NK-92 (cell line): ENCODE measurements around the gene RNPEPL1.
"Not testable (repeated sequence)": the region's sequence is repeated elsewhere in the genome, so short reads cannot be mapped to it uniquely, and the experiment has no call there.

Experiments
- DNase-seq: peaks from one replicate; lab custom pipeline; 2025; ENCODE audit not compliant: unreplicated experiment; lab: John Stamatoyannopoulos, UW

Gene RNPEPL1, protein sequence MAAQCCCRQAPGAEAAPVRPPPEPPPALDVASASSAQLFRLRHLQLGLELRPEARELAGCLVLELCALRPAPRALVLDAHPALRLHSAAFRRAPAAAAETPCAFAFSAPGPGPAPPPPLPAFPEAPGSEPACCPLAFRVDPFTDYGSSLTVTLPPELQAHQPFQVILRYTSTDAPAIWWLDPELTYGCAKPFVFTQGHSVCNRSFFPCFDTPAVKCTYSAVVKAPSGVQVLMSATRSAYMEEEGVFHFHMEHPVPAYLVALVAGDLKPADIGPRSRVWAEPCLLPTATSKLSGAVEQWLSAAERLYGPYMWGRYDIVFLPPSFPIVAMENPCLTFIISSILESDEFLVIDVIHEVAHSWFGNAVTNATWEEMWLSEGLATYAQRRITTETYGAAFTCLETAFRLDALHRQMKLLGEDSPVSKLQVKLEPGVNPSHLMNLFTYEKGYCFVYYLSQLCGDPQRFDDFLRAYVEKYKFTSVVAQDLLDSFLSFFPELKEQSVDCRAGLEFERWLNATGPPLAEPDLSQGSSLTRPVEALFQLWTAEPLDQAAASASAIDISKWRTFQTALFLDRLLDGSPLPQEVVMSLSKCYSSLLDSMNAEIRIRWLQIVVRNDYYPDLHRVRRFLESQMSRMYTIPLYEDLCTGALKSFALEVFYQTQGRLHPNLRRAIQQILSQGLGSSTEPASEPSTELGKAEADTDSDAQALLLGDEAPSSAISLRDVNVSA

DNA sequence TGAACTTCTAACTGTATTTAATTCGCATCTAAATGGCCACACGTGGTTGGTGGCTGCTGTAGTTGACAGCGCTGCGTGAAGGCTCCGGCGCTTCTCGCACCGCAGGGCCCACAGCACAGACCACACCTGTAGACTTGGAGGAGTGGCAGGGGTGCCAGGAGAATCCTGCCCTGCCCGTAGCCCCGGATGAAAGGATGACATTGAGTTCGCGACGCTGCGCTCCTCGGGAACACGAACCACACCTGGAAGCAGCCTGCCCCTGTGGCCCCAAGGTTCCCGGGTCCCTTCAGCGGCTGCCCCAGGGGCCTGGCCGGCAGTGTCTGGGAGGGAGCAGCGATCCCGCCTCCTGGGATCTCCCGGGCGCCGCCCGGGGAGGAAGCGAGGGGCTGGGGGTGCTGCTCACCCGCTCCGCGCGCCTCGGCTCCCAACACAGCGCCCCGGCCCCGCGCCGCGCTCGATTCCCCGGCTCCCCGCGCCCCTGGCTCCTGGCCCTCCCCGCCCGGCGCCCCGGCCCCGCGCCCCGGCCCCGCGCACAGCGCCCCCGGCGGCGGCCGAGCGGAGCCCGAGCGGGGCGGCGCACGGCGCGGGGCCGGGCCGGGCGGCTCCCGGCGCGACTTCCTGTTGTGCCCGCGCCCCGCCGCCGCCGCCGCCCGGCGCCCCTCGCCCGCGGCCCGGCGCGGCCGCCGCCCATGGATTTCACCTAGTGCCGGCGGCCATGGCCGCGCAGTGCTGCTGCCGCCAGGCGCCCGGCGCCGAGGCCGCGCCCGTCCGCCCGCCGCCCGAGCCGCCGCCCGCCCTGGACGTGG, at the start of gene RNPEPL1:
RNPEPL1 (plus strand) TSS at position 613 of the 806 bp plus-strand sequence; CDS start at position 716, 103 bp downstream.
- no peak for DNase-seq

DNA sequence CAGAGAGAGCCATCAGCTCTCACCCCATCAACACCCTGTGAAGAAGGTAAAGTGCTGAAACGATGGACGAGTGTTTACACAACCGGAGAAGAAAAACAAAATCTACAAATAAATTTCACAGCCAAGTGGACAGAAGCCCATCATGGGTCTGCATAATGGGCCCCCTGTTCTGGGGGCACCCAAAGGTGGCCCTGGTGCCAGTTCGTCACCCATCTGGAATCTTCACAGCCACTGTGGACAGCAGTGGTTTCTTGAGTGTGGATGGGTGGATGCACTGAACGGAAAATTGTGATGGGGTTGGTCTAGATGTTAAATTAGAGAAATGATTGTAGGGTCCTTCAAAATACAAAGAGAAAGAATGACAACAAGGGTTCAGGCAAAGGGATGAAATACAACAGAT, 49.3 kb upstream of the RNPEPL1 start:
- no peak for DNase-seq

GRCh38 chr2:240519396-240520129, 48.7 kb upstream of the RNPEPL1 start:
- DNase-seq: no peak

DNA sequence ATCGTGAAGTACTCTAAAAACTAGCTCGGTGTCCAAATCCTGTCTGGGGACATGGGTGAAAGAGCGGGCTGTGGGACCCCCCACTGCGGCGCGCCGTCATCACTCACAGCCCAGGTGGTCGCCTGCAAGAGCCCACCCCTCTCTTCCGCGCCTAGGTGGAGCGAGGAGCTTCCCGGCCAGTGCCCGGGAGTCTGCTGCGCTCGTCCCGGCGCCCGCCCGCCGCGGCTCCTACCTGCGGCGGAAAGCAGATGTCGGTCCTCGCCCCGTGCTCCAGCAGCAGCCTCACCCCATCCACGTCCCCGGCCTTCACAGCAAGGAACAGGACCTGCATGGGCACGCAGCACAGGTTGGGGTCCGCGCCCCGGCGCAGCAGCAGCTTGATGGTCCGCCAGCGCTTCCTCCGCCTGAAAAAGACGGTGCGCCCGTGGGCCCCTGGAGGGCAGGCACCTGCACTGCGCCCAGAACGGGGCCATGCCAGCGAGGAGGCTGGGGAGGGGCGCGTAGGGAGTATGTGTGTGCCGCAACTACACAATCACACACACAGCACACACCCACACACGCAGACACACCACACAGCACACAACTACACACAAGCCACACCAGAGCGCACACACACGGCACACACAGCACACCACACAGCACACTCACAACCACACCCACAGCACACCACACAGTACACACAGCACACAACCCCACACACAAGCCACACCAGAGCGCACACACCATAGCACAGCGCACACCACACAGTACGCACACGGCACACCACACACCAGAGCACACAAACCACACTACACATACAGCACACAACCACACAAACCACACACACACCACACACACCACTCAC, 47.9 kb upstream of the RNPEPL1 start:
- DNase-seq: no peak

- no peak for DNase-seq
These were observed 47.3 kb upstream of the RNPEPL1 start for GRCh38 chr2:240520974-240521350.

DNA sequence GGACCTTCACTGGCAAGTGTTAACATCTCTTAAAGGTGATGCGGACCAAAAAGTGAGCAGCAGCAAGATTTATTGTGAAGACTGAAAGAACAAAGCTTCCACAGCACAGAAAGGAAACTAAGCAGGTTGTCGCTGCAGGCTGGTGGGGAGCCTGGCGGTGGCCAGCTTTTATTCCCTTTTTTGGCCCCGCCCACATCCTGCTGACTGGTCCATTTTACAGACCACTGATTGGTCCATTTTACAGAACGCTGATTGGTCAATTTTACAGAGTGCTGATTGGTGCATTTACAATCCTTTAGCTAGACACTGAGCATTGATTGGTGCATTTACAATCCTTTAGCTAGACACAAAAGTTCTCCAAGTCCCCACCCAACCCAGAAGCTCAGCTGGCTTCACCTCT, 46.4 kb upstream of the RNPEPL1 start:
- not testable (repeated sequence) for DNase-seq

DNA sequence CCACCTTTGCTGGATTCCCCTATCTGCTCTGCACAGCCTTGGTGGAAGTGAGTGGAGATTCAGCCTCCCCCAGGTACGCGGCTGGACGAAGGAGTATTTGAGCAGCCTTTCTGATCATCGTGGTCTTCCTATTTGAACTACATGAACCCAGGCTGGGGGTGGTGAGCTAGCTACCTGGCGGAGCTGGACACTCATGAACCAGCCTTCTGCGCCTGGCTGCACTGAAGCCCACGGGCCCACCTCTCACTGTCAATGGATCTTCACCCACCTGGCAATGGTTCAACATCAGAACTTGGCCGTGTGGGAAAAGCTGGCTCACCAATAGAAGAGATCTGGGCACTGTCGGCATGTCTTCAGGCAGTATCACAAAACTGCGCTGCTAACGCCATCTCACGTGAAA, 45.9 kb upstream of the RNPEPL1 start:
- no peak for DNase-seq

DNA sequence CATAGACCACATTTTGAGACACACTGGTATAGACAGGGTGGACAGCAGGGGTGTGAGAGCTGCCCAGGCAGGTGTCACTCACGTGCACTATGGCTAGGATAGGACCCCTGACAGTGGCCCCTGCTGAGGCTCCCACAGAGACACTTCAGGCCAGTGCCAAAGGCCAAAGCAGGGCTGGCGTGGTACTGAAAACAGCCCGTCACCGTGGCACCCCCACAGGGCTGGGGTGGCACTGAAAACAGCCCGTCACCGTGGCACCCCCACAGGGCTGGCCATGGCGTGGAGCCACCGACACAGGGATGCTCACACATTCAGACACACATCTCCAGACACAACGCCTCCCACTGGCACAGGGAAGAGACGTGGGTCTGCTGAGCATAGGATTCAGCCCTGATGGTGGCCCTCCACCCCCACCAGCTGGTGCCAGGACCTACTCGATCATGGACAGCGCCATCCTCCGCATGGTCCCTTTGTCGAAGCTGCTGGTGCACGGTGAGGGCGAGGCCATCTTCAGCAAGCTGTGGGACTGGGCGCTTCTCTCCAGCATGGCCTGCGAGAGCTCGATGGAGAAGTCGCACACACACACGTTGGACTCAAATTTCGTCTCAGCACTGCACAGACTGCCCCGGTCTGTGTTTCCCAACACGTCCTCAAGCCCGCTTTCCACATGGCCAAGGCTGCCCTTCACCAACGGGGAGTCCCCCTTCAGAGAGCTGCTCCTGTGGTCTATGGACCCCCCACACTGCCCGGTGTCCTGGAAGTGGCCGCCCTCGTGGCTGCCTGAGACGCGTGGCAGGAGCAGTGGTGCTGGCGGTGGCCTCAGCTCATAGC, 44.6 kb upstream of the RNPEPL1 start:
- no peak for DNase-seq

- no peak for DNase-seq
These were observed 43.1 kb upstream of the RNPEPL1 start for GRCh38 chr2:240524963-240525718.

DNA sequence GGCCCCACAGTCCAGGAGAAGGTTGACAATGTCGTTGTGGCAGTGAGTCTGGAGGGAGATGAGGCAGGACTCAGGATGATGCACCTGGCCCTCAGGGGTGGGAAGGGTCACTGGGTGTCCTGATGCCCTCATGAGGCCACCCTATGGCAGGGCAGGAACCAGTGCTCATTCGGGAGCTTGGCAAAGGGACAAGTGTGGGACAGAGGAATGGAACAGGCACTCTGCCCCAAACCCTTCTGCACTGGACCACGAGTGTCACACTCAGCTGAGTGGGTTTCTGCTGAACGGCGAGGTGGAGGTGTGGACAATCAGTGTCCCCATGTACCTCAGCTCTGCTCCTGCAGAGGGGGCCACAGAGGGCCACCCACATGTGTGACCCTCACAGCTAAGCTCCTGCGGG, 42.5 kb upstream of the RNPEPL1 start:
- DNase-seq: no peak

GRCh38 chr2:240526521-240526920, 41.8 kb upstream of the RNPEPL1 start:
- DNase-seq: no peak

GRCh38 chr2:240527153-240527750, 41.0 kb upstream of the RNPEPL1 start:
- no peak for DNase-seq

GRCh38 chr2:240528406-240529040, 39.8 kb upstream of the RNPEPL1 start:
- DNase-seq: no peak

DNA sequence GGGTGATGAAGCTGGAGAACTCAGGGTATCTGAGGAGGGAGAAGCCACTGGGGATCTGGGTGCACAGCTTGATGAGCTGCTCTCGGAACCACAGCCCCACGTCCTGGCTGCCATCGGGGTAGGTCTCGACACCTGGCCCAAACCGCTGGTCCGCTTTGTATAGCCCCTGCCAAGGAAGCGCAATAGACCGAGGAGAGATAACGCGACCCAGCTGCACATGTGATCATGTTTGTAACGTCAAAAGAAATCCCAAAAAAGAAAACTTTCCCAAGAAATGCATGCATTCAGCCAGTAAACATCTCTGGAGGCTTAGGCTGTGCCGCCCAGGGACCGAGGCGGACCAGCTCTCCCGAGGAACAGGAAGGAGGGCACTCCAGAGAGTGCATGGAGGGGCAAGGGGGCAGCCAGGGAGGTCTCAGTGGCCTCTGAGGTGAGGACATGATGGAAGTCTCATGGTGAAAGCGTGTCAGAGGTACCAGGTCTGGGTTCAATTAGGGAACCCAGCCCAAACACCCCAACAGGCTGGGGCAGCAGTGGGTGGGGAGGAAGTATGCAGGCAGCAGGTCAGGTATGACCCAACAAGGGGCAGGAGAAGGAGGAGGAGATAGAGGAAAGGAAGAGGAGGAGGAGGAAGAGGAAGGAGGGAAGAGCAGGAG, 38.8 kb upstream of the RNPEPL1 start:
- no peak for DNase-seq

DNA sequence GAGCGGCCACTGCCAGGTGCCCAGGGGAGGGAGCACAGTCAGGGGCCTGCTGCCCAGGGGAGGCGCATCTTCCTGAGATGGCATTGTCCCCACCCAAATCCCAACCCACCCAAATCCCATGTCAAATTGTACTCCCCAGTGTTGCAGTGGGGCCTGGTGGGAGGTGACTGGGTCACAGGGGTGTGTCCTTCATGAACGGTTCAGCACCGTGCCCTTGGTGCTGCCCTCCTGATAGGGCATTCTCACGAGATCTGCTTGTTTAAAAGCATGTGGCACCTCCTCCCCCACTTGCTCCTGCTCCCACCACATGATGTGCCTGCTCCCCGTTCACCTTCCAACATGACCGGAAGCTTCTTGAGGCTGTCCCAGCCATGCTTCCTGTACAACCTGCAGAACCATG, 38.1 kb upstream of the RNPEPL1 start:
- no peak for DNase-seq

DNA sequence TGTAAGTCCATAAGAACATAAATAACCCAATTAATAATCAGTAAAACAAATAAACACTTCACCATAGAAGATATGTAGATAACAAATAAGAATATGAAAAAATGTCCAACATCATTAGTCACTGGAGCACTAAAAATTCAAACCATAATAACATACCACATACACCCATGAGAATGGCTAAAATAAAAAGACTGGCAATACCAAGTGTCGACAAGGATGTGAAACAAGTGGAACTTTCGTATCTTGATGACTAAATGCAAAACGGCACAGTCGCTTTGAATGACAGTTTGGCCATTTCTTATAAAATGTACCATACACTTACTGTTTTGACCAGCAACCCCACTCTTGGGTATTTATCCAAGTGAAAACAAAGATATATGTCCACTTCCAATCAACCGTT, 37.2 kb upstream of the RNPEPL1 start:
- no peak for DNase-seq
